ENCODE data around the gene SBNO2.

DNA sequence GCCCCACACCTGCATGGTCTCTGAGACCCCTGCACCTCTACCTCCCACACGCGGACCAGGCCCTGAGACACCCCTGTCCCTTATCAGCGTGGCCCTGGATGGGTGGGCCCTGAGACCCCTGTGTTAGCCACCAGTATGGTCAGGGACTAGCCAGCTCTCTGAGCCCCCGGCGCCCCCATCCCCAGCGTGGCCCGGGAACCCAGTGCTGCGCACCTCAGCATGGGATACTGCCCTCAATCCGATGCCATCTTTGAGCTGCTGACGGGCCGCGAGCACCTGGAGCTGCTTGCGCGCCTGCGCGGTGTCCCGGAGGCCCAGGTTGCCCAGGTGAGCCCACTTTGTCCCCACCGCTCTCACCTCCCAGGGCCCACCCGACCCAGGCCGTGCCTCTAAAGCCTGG lies 112.1 kb downstream of the SBNO2 start:
- TF ChIP-seq EP300 (IDR thresholded peaks at IDR 0.05), result no peak
- no peak for TF ChIP-seq POLR2A (IDR thresholded peaks at IDR 0.05)
- TF ChIP-seq, protein P1, sequence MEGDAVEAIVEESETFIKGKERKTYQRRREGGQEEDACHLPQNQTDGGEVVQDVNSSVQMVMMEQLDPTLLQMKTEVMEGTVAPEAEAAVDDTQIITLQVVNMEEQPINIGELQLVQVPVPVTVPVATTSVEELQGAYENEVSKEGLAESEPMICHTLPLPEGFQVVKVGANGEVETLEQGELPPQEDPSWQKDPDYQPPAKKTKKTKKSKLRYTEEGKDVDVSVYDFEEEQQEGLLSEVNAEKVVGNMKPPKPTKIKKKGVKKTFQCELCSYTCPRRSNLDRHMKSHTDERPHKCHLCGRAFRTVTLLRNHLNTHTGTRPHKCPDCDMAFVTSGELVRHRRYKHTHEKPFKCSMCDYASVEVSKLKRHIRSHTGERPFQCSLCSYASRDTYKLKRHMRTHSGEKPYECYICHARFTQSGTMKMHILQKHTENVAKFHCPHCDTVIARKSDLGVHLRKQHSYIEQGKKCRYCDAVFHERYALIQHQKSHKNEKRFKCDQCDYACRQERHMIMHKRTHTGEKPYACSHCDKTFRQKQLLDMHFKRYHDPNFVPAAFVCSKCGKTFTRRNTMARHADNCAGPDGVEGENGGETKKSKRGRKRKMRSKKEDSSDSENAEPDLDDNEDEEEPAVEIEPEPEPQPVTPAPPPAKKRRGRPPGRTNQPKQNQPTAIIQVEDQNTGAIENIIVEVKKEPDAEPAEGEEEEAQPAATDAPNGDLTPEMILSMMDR (IDR thresholded peaks at IDR 0.05), result no peak
- no peak for TF ChIP-seq POLR2AphosphoS5 (IDR thresholded peaks at IDR 0.05)
